Islet precursor cell (in vitro differentiated cells): ENCODE data around the gene GRIN2A.
"Not testable (repeated sequence)": the region's sequence is repeated elsewhere in the genome, so short reads cannot be mapped to it uniquely, and the experiment has no call there.

Source experiments
- DNase-seq: peaks from one replicate; pipeline ENCODE4 v3.0.0-alpha.2; 2018

Gene GRIN2A

DNA sequence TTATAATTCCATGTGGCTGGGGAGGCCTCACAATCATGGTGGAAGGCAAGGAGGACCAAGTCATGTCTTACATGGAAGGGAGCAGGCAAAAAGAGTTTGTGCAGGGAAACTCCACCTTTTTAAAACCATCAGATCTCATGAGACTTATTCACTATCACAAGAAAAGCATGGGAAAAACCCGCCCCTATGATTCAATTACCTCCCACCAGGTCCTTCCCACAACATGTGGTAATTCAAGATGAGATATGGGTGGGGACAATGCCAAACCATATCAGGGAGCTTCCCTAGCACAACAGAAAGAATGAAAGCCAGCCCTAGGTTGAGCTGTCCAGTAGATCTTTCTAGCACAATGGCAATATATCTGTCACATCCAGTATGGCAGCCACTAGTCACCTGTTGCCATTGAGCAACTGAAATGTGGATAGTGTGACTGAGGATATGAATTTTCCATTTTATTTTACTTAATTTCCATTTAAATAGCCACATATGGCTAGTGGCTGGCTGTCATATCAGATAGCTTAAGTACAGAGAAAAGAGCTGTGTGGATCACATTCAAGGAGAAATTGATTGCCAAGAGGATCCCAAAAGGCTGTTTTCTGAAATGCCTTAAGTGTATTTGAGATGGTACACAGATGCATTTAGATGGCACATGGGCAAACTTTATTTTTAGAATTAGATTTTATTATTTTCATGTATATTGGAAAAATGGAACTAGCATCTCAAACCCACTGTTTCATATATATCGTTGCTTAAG lies 273.0 kb downstream of the GRIN2A start:
- DNase-seq: no peak

DNA sequence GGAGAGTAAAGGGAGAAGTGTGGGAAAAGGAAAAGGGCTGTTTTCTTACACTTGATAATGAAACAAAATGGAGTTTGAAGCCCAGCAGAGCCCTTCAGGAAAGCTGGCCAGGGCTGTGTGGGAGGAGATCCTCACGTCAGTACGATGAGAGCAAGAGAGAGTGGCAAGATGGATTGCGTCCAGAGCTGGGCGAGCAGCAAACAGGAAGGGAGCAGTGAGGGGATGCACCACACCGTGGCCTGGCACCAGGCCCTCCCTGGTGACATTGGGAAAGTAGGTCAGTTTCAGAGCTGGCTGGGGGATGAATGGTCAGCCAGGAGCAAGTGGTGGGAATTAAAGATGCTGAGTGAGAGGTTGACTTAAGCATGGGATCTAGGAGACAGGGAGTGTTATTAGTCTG lies 273.6 kb downstream of the GRIN2A start:
- no peak for DNase-seq

DNA sequence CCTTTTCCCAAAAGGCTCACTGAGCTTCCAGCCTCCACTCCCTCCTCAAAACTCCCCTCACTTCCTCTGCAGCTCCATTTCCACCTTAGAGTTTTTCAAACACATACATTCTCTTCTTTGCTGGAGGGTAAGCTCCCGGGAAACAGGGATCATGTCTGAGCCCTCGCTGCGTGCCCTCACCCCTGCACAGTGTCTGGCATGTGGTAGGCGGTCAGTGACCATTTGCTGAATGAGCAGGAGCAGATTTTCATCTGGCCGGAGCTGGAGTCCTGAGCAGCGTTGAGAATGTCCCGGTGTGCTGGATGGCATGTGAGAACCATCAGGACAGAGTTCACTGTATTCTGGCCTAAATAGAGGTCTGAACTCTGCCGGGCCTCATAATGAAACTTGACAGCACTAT lies 274.5 kb downstream of the GRIN2A start:
- DNase-seq: no peak

DNA sequence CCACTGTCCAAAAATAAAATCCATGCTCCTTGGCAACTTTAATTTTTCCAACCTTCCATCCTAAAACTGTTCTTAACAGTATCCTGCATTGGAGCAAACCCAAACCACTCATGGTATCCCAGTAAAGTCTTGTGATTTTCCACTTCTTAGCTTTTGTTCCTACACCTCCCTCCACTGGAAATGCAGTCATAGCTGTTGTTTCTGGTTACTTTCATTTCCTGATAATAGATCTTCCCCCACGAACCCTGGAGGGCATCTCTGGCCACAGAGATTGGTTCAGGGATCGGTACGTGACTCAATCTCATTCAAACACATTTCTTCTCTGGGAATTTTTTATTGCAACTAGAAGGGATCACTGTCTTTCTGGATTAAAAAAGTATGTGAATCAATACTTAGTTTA lies 276.0 kb downstream of the GRIN2A start:
- DNase-seq: no peak

DNA sequence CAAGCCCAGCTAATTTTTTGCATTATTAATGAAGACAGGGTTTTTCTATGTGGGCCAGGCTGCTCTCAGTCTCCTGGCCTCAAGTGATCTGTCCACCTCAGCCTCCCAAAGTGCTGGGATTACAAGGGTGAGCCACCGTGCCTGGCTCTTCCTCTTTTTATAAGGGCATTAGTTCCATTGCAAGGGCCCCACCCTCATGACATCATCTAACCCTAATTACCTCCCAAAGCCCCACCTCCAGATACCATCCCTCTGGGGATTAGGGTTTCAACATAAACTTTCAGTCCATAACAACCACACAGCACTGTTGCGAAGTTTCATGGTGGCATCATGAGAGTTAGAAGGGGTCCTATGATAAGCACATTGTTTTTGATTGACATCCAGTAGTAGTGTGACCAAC lies 277.7 kb downstream of the GRIN2A start:
- DNase-seq: no peak

DNA sequence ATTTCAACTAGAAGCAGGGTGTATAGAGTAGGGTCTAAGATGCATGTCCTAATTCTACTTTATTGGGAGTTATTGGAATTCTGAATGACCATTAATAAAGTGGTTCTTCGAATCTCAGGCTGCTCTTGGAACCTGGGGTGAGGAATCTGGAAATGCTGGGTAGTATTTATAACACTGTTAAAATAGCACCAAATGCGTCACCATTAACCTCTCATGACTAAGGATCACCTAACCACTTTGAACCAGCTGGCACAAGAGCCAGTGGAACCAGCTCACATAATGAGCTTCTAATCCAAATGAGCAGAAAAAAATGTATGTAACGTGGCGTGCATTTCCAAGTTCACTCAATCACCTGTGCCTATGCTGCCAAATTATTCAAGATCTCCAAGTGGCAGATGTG lies 281.7 kb downstream of the GRIN2A start:
- no peak for DNase-seq

DNA sequence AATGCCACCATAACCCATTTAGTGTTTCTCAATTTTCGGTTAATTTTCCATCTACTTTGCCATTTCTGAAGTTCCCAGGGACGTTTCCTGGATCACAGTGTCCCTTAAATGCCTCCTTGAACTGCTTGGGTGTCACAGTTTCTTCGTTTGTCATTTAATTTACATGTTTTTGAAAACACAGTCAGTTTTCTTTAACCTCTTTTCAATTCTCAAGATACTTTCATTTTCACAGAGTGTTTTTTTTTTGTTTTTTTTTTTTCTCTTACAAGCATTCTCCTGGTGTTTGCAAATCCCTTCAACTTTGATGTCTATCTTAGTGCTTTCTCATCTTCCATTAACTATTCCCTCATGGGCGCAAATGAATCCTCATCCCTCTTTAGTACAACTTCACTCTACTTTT lies 283.7 kb downstream of the GRIN2A start:
- no peak for DNase-seq

DNA sequence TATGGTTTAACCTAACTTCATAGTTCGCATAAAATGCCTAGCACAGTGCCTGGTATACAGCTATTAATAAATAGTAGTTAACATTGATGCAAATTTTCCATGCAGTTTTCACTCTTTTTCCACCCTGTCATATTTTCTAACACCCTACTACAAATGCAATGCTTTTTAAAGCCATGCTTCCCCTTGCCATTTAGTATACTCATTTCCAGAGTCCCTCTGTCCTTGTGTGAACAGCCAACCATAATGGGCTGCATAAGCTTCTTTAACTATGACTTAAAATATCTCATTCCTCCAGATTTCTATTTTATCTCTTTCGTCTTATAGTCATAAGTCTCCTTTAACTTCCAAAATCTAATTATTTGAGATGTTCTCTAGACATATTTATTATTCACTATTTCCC lies 284.1 kb downstream of the GRIN2A start:
- no peak for DNase-seq

DNA sequence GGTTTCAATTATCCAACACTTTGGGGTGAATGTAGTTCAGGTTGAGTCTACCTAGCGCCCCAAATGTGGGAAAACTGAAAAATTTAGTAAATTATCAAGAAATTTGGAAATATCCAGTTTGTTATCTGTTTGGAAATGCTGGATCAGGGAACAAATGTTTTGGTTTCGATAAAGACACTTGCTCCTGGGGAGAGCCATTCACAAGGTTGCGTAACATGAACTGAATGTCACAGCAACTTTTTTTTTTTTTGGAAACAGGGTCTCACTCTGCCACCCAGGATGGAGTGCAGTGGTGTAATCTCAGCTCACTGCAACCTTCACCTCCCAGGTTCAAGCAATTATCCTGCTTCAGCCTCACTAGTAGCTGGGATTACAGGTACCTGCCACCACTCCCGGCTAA lies 286.4 kb downstream of the GRIN2A start:
- no peak for DNase-seq

DNA sequence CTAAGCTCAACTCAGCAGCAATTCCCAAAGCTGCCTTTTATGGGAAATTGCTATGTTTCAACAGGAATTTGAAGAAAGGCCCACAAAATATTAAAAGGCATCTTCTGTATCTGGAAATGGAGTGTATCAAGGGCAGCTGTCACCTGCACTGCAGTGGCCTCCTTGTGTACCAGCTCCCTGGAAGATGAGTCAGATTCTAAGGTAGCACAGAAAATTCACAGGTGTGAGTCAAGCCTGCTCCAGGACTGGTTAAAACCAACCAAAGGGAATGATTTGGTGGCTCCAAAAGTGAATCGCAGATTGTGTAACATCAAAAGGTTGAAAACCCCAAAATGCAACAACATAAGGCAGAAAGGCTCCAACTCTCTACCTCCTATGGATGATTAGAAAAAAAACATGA lies 296.4 kb downstream of the GRIN2A start:
- DNase-seq: no peak

DNA sequence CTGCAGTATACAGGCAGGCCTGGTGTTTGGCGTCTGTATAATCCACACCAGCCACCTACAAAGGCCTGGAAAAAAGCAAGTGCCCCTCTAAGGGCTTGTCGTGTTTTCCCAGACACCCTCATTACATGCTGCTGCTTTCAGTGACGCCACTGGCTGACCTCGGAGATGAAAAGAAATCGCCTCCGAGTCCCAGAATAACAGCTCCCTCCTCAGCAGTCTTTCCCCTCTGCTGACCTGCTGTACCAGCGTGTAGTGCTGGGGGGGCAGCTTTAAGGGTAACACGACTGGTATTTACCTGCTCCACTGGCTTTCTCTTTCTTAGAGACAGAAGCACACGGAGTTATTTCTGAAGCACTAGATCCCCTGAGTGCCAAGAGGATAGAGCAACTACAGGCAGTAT lies 296.8 kb downstream of the GRIN2A start:
- DNase-seq: peak; percentile 65

DNA sequence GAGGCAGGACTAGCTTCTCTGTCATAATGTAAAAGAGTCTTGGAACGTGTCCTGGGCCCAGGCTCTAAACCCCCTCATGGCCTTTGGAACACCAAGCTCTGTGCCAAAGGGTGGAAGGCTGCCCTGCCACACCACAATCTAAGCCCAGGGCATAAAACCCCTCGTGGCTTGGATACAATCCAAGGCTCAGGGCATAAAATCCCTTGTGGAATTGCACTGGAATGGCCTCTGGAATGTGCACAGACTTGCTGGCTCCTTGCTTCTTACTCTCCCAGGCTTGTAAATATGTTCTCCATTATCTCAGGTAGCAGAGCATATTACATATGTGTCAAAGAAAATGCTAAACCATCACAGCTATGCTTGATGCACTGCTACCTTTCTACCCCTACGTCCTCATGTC lies 306.2 kb downstream of the GRIN2A start:
- not testable (repeated sequence) for DNase-seq

DNA sequence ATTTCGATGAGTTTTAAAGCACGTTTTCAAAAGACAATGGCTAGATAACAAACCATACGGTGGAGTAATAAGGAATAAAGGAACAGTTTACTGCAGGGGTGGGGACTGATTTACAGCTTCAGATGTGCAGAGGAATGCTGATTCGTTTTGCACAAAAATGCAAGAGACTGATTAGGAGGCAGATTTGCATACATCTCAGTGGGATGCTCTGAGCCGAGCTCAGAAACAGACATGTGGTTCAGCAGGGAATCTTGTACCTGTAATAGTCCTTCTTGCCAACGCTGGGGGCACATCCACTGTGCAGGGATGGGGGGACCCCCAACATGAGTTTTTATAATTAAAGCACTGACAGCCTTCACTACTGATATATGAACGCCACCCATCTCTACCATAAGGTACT lies 308.0 kb downstream of the GRIN2A start:
- DNase-seq: no peak

DNA sequence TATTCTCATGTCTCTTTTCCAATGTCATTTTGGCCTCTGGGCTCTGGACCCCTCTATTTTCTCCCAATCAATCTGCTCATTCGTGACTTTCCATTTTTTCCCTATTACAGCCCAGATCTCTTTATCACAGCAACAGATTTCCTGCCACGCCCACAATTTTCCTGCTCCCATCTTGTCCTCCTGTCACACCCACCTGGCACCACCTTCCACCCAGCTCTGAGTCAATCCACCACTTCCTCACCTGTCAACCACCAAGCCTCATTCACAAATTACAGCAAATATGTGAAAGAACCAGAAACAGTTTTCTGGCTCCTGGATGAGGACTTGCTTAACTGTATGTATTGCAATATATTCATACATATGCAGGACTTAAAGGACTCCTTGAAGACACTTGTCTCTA lies 311.3 kb downstream of the GRIN2A start:
- DNase-seq: no peak

DNA sequence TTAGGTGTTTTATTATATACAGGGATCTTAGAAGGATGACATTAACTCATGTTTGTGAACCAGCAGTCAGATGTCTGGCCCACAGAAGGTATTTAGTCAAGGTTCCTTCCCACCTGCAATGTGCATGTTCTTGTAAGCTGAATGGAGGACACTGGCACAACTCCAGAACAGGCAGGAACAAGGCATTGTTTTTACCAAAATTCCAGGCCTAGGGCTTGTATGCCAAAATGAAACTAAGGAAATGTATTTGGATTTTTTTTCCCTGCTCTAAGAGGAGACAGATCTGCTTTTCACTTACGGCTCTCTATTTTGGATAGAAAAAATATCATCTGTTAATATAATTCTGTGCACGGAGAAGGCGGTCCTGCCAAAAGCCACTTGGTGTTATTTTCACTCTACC lies 312.5 kb downstream of the GRIN2A start:
- no peak for DNase-seq

DNA sequence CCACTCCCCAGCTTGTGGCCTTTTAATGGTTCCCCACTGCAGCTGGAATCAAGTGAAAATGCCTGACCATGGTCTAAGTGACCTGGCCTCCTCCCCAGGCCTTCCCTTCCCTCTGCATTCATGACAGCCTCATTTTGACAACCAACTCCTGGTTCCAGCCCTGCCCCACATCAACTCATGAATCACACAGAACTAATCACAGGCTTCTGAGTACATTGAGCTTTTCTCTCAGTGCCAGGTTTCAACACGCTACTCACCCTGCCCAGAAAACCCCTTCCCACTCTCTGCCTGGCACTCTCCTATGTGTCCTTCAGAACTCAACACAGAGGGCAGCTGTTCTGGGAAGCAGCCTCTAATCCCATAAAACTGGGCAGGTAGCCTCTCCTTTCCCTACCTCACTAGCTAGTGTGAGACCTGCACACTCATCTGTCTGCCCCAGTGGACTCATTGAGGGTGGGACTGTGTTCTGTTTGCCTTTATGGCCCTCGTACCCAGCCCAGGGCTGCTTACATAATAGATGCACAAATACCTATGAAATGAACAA lies 313.6 kb downstream of the GRIN2A start:
- DNase-seq: no peak

DNA sequence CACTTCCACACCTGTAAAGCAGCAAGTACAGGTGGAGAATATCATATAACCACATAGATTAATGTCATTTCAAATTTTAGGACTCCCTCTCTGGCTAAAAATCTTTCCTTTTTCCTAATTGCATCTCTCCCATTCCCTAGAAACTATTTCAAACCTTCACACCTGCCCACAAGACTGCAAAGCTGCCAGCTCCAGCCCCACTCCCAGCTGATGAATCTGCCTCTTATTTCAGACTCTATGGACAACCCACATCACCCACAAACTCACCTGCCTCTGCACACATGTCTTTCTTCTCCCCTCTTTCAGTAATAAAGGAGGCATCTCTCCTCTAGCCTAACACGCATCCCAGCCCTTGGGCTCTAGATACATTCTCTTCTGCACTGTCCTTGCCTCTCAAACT lies 315.1 kb downstream of the GRIN2A start:
- no peak for DNase-seq

DNA sequence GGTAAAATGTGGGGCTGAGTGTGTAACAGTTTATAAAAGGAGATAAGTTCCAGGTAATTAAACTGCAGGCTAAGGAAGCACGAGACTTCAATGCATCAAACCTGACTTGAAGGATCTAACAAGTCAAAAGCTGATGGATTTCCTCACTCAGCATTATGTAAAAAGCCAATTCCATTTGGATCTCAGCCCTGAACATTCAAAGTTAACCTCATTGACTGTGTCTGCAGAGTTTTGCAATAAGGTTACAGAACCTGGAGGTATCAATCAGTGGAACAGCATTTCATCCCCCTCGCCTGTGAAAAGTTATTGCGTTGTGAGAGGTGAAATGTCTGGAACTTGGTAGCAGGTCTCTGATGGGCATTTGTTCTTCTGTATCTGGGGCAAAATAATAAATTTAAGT lies 317.8 kb downstream of the GRIN2A start:
- no peak for DNase-seq

DNA sequence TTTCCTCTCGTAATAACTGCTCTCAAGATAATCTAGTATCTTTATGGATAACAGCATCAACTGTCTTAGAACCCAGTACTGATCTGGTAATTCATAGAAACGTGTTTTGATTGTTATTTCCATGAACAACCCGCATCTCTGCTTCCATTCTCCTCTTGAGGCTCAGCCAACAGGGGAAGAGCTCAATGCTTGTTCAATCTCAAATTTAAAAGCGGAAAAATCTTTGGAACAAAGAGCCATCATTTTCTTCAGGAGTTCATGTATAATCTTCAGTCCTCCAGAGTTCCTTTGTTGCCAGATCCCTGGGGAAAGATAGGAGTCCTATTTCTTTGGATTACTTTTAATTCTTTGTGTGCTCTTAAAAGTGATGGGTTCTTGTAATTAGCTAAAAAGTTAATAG lies 319.9 kb downstream of the GRIN2A start:
- no peak for DNase-seq

DNA sequence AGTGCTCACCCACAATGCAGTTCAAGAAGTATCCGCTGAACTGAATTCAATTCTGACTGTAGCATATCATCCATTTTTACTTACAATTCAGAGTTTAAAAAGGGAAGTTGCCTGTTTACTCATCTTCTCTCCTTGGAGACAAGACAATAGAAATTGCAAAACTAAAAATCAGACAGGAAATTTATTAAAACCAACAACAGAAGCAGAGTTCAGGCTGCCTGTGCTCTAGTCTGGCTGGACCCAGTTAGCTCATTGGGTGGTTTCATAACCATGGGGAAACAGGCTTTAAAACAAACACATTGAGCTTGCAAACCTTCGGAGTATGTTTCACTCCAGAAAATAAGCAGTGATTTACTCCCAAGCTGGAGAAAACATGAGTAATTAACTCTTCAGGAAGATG lies 321.4 kb downstream of the GRIN2A start:
- no peak for DNase-seq

DNA sequence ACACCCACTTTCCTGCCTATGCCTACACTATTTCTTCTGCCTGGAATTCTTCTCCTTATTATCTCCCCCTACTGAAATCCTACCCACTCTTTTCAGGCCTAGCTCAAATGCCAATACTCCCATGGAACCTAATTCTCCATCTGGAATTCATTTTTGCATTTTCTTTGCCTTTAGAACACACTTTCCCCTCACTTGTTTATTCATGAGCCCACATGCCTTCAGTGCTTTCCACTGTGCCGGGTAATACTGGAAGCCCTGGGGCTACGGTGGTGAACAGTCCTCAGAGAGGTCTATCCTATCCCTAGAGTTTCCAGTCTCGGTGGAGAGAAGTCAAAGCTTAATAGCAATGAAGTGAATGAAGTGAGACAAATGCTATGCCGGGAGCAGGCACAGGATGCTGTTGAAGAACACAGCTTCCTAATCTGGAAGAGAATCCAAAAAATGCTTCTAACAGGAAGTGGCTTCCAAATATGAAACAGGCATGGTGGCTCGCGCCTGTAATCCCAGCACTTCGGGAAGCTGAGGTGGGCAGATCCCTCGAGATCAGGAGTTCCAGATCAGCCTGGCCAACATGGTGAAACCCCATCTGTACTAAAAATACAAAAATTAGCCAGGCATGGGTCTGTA lies 322.4 kb downstream of the GRIN2A start:
- DNase-seq: no peak

DNA sequence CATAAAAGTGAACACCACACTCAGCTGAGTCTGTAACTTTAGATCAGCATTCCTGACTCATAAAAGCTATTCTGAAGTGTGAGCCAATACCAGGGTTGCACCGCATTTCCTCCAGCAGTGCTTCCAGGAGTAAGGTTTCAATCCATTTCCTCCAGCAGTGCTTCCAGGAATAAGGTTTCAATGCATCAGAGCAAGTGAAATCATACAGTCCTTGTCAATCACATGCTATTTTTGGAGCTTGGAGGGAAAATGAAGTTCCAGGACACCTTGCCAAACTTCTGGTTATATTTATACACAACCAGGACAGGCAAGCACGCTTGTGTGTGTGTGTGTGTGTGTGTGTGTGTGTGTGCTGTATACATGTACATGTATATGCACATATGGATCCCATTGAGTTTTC lies 327.6 kb downstream of the GRIN2A start:
- DNase-seq: no peak

DNA sequence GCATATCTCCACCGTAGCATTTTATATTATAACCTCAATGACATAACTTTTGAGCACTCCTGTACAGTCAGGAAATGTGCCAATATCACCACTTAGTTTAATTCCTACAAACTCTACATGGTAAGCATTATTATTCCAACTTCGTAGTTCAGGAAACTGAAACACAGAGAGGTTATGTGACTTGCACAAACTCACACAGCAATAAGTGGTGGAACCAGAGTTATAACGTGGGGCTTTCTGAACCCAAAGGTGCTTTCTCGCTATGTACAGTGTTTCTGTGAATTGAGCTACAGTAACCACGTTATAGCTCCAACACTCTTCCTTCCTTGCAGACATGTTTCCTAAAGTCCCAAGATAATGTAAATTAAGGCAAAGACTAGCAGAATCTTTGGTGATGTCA lies 330.2 kb downstream of the GRIN2A start:
- no peak for DNase-seq

DNA sequence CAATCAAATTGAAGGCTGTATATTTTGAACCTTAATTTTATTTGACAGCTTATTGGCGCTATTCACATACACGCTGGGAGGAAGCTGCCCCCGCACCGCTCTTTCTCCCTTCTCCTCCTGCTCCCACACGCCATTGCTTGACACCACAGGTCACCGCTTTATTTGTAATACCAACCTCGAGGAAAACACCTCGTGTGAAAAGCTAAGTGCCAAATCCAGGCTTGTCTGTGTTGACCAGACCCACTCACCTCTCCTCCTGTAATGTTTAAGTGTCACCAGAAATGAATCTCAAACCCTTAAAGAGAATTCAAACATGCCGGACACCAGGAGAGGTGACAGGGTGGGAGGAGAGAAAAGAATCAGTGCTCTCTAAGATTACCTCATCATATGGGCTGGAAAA lies 331.4 kb downstream of the GRIN2A start:
- DNase-seq: no peak

DNA sequence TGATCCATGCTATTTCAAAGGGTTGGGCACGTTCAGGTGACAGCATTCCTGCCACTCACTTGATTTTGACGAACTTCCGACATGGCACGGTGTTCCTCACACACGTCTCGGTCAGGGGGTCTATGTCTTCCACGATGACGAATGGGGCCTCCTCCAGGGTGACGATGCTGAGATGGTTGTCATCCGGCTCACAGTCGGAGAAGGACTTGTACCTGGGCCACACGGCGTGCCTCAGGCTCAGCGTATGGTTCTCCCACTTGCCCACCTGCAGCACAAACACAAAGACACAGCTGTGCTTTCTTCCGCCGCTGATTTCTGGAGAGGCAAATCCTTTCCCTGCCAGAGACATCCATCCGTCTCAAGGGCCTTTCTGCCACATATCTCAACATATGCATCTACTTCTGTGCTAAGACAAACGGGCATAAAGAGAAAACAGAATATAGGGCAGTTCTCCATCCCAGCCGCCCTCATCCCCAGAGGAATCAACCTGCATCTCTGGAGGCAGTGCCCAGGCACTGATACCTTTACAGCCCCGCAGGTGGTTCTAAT lies 332.5 kb downstream of the GRIN2A start:
- no peak for DNase-seq
